G401.6 (cell line): ENCODE results near the gene CHST2.

Experiments
- FAIRE-seq: peaks from 2 replicates; lab custom pipeline; 2012; peaks lifted over from hg19 to GRCh38; lab: Jason Lieb, UNC

CHST2 gene

DNA sequence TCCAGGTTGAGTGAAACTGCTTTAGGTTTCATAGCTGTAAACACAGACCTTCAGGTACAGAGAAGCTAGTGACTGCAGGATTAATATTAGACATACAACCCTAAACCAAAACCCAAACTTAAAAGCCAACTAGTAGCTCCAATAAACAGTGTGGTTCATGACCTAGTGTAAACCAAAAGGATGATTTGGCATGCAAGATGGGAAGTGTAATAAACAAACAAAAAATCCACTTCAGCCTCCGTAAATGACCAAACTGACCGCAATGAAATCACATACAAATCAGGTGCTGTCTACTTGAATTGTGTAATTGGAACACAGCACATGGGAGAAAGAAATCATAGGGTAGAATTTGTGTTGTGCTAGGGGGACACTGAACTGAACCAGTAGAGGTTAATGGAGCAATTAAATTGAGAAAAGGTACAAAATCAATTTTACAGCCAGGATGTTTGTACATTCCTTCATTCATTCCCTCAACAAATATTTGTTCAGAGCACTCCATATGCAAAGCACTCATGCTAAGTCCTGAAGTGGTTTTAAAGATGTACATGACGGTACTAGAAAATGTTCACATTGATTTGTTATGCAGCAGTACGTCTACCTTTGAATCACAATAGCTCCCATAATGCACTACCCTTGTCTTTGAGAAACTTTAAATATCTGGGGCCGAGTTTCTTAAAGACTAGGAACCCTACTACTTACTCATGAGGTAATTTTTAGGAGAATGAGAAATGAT is 21.4 kb upstream of the CHST2 start:
- FAIRE-seq: no peak

DNA sequence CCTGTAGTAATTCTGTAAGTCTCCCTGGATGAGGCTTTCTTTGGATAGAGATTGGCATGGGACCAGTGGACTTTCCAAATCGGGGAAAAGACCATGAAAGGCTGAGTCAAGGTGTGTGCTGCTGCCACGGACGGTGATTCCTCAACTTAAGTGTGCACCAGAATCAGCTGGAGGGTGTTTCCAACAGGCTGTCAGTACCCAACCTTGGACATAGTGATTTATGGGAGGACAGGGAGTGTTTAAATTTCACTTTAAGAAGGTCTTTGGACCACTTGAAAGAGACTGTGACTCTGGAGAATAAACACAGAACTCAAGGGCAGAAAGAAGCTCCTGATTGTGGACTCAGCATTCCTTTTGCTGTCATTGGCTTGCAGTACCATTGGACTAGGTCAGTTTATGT is 20.4 kb upstream of the CHST2 start:
- no peak for FAIRE-seq

DNA sequence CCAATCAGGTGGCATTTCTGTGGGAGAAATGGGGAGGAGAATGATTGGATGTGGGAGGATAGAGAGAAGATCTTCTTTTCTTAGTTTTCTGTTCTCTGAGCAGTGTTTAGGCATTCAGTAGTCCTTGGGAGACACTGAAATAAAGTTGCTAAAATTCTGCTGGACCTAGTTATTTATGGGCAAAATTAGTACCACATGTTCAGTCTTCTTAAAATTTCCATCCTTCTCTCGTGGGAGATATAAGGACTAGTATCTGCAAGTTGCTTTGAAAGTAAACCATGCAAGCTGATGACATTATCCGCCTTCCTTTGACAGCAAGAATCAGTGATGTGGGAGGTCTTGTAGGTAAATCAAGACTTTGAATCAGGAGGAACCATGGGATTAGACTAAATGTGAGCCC is 19.9 kb upstream of the CHST2 start:
- FAIRE-seq: no peak

DNA sequence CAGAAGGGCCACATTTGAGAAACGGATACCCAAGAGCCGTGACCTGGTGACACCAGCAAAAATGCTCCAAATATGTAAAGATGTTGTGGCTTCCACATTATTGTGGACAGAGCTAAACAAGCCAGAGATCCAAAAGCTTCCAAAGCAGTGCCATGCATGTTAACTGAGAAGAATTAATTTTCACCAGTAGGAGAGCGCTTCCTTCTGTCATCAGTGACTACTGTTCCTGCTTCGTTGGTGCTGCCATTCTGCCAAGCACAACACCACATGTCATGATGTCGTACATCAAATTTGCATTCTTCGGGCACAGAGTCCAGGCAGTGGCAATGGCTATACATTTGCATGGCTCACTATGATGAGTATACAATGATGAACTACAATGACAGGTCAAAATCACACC is 19.1 kb upstream of the CHST2 start:
- no peak for FAIRE-seq

DNA sequence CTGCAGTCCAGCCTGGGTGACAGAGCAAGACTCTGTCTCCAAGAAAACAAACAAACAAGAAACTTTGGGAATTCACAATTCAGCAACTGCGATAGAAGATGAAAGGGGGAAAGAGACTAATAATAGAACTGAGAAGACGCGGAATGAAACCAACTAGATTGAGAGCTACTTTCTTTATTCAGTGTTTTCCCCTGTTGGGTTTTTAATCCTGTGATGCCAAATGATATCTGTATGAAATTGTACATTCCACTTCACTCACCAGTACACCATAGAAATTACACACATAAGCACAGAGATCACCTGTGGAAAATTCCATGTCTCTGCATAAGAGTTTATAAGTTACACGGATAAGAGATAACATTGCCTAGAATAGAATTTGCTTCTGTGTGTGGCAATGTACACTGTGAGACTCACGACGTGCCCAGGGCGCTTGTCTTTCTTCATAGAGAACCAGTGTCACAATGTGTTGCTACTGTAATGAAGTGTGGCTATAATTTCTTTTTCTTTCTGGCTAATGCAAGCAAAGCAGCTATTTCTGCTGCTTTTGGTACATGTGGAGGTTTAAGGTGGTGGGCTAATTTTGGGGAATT is 17.7 kb upstream of the CHST2 start:
- no peak for FAIRE-seq

DNA sequence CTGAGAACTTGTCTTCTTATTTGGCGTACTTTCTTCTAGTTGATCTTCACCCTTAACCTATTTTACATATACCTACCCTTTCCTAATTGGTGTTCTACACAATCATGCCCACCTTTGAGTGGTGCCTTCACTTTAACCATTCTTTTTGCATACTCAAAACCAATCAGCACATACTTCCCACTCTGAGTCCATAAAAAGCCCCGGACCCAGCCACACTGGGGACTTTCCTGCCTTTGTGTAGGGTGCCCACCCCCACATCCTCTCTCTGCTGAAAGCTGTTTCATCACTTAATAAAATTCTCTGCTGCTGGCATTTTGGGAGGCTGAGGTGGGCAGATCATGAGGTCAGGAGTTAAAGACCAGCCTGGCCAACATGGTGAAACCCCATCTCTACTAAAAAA is 15.9 kb upstream of the CHST2 start:
- no peak for FAIRE-seq

DNA sequence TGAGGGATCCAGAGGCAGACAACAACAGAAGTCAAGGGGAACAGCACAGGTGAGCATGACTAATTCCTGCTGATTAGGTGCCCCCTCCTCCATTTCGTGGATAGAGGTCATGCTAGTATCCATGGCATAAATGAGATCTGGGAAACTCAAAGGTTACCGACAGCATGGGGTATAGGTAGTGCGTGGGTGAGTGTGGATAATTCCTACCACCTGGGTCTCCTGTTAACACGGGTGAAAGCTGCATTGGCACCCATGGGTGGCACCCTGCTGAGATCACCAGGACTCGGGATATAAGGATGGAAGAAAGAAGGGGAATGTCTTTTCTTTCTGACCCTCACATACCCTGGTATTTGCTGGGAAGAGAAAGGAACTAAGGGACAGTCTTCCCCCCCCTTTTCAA is 14.4 kb upstream of the CHST2 start:
- no peak for FAIRE-seq

DNA sequence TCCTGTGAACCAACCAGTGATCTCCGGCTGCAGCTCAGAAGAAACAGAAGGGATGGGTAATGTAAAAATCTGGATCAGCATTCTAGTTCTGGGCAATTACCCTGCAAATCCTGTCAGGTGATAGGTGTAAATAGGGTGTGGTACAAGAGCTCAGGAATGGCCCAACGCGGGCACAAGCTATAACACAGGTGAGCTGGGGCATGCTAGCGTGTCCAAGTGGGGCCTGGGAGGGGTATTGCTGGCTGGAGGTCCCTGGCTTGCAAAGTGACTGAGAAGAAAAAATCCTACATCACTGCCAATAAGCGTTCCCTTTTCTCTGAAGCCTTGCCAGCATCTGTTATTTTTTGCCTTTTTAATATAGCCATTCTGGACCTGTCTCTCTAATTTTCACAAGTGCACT is 9.7 kb upstream of the CHST2 start:
- FAIRE-seq: no peak

DNA sequence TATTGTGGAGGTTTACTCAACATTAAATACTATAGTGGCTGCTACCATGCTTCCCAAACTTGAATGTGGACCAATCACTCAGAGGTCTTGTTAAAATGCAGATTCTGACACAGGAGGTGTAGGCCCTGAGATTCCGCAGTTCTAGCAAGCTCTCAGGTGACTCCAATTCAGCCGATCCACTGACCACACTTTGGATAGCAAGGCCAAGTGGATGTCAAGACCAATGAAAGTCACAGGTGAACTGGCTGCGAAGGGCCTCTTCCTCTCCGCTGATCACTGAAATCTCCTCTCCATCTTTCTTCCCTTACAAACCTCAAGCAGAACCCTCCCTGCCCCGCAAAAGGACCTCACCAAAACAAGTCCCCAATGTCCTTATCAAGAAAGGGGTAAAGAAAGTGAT is 9.2 kb upstream of the CHST2 start:
- FAIRE-seq: no peak

DNA sequence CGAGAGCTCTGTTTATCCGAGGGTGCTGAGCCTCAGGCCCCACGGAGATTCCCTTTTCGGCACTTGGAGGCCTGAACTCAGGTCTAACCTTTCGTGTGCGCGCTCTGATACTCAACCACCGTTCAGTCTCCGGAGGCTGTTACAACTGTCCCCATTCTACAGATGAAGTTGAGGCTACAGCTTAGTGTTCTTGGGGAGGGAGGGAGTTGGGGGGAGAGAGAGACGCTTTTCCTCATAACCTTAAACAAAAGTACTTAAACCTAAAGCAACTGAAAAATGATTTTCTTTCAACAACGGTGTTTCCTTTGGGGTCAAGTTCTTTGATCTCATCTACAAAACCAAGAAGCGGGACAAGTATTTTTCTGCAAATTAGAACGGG is 952 bp upstream of the CHST2 start:
- FAIRE-seq: no peak

DNA sequence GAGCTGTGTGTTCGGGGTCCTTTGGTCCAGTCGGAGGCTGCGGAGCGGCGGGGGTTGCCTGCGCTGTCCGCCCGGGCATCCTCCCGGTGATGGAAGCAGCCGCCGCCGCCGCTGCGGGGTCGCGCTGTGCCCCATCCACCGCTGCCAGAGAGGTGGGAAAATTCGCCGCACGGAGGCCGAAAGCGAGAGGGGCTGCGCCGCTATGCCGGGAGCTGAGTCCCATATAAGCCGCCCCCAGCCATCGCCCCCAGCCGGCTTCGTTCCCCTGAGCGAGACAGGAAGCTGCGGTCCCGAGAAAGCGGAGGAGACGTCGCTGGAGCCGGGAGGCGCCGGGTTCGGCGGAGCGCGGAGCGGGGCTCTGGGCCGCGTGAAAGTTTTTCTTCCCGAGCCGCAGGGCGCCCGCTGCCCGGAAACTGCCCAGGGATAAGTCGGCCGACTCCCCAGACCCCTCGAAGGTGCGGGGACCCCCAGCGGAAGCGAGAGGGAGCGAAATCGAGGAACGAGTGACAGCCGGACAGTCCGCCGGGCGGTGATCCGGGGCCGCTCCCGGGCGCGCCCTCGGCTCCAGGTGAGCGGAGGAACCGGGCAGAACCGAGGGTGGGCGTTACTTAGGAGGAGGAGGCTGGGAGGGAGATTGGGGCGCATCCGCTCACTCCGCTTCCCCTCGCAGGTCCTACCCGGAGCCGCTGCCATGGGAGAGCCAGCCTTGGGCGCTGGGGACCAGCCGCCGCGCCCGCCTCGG is 574 bp downstream of the CHST2 start:
- FAIRE-seq: no peak

DNA sequence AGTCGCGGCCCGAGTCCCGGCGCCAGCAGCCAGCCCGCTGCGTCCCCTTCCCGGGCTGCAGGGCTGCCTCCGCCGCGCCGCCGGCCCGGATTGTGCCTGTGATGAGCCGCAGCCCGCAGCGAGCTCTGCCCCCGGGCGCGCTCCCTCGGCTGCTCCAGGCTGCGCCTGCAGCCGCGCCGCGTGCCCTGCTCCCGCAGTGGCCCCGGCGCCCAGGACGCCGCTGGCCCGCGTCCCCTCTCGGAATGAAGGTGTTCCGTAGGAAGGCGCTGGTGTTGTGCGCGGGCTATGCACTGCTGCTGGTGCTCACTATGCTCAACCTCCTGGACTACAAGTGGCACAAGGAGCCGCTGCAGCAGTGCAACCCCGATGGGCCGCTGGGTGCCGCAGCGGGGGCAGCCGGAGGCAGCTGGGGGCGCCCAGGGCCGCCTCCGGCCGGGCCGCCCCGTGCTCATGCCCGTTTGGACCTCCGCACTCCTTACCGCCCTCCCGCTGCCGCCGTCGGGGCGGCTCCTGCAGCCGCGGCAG is 1.2 kb downstream of the CHST2 start:
- FAIRE-seq: no peak

DNA sequence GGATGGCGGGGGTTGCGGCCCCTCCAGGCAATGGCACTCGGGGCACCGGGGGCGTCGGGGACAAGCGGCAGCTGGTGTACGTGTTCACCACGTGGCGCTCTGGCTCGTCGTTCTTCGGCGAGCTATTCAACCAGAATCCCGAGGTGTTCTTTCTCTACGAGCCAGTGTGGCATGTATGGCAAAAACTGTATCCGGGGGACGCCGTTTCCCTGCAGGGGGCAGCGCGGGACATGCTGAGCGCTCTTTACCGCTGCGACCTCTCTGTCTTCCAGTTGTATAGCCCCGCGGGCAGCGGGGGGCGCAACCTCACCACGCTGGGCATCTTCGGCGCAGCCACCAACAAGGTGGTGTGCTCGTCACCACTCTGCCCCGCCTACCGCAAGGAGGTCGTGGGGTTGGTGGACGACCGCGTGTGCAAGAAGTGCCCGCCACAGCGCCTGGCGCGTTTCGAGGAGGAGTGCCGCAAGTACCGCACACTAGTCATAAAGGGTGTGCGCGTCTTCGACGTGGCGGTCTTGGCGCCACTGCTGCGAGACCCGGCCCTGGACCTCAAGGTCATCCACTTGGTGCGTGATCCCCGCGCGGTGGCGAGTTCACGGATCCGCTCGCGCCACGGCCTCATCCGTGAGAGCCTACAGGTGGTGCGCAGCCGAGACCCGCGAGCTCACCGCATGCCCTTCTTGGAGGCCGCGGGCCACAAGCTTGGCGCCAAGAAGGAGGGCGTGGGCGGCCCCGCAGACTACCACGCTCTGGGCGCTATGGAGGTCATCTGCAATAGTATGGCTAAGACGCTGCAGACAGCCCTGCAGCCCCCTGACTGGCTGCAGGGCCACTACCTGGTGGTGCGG is 1.9 kb downstream of the CHST2 start:
- no peak for FAIRE-seq

DNA sequence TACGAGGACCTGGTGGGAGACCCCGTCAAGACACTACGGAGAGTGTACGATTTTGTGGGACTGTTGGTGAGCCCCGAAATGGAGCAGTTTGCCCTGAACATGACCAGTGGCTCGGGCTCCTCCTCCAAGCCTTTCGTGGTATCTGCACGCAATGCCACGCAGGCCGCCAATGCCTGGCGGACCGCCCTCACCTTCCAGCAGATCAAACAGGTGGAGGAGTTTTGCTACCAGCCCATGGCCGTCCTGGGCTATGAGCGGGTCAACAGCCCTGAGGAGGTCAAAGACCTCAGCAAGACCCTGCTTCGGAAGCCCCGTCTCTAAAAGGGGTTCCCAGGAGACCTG is 2.5 kb downstream of the CHST2 start:
- FAIRE-seq: no peak

DNA sequence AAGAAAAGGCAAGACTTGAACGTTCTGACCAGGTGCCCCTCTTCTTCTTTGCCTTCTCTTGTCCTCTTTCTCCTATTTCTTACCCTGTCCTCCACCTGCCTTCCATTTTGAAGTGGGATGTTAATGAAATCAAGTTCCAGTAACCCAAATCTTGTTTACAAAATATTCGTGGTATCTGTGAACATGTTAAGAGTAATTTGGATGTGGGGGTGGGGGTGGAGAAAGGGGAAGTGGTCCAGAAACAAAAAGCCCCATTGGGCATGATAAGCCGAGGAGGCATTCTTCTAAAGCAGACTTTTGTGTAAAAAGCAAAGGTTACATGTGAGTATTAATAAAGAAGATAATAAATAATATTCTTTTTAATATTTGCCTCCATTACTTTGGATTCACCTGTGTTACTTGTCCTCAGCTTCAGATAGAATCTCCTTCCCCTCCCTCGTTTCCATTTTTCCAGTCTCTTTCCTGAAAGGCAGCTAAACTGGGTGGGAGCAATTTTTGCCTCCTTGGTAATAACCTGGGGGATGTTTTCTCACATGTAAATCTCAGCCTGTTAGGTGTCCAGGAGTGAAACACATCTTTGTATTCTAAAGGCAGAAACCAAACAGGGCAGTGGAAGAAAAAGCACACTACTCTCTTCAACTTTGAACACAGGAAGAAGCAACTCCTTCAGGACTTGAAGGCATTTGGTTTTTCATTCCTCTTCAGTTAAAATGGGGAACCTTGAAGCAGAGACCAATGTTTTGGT is 3.2 kb downstream of the CHST2 start:
- FAIRE-seq: no peak

DNA sequence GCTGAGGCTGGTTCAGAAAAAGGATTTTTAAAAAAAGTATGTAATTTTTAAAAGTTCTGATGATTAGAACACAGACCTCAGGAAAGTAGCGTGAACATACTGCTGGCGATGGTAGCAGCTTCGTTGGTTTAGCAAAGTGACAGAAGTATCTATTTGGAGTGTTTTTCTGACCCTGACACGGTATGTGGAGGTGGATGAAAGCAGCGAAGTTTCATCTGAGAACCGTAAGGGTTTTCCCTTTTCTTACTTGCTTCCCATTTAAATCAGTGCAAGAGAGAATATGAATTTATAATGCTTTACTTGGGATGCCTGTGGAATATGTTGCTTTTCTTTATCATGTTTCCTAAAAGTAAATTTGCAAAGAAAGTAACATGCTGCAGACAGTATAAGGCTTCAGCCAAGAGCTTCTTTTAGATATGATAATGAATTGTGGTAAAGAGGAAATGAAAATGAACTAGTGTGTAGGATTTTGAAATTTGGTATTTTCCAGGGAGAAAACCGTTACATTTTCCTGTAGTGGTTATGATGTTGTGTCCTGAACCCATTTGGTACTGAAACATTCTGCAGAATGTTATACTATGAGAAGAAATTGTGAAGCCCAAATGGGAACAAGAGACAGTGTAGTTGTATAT is 3.9 kb downstream of the CHST2 start:
- no peak for FAIRE-seq

DNA sequence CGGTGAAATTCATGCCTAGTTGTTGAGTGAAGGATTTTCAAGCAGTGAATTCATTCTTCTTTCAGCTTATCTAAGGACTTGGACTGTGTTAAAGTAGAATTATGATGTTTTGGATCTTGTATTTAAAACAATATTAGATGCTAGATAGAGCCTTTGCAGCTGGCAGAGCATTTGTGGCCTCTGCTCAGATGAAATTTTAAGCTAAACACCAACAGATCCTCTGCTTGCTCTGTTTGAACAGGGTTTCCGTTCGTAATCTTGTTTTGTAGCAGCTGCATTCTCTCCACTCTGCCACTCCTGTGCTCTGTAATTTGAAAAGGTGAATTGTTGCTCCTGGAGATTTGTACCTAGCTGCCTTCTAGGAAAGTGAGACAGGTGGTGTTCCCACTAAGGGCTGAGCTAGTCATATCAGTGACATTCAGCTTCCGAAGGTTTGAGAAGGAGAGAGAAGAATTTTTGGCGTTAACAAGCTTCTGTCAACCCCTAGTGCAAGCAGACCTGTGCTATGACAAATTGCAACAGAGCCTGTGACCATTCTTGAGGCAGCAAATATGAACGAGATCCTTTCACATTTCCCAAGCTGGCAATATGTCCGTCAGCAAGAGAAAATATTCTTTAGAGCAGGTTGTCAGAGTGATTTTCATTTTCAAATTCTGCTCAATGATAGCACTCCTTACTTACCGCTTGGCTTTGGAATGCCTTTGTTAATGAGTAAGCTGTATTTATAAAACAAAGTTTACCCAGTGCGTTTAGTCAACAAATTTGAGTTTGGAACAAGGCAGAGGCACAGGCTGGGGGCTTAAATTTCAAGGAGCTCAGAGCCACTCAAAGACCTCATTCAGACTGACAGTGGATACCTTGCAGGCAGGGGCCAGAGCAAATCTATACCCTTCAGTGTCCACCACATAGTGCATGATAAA is 5.3 kb downstream of the CHST2 start:
- FAIRE-seq: no peak

DNA sequence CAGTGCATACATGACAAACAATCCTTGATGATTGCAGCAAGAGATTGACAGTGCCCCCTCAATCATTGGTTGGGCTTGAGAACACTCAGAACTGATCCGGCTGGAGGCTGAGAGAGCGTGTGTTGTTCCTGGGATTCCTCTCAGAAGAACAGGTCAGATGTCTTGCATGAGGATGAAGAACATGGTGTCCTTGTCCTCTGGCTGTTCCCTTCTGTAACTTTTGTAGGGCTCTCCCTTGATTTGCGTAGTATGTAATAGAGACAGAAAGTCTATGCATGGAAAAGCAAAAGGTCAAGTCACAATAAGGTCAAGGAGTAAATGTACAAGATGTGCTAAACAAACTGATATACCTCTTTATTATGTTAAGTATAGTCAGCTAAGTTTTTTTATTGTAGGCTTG is 8.2 kb downstream of the CHST2 start:
- FAIRE-seq: no peak

DNA sequence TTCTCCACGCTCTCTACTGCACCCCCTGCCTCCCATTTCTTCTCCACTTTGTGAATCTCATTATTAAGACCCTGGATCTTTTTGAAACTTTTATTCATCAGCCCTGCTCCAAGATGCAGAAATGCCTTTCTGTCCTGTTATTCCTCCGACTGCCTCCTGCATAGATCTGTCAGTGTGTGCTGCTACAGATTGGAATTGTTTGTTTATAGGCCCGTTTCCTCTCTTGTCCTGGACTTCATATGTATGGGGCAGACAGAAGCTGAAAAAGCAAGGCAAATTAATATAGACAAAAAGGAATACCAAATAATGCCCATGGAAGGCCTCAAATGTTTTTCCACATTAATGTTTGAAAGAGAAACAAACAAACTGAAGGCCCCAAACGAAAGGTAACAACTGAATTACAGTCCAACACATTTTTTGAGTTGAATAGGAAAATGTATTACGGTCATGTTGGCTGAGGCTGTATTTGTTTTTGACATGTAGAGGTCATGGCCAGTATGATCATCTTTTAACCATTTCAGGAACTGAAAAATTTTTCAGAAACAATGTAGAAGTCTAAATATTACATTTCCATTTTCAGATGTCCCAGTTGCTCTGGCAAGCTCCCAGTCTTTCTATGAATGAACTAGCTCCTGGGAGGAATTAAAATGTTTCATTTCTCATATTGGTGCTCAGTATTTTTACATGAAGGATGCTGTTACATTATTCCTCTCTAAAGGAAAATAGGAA is 8.8 kb downstream of the CHST2 start:
- no peak for FAIRE-seq
